Panc1 (cell line): Measurements from ENCODE around the gene MRPL42. TPM values are rescaled to one million over a fixed set of nuclear protein-coding genes. Genes with fewer than 3 reads are reported as not detected.

ENCODE experiments used
- ATAC-seq: fragments of 200-7000 bp; cut with Tn5 transposase; 2 replicates; pipeline ENCODE4 v1.9.1; 2020; ENCODE audit warnings: mild to moderate bottlenecking, moderate library complexity
- BruUV-seq: library from RNA; stranded (reverse); fragments of 400-500 nt; replicated peaks from 2 replicates; lab custom pipeline; 2021; lab: Mats Ljungman, UMichigan
- CTCF ChIA-PET: fragments of 300-600 bp; sonication (Branson Sonifier 250); formaldehyde crosslinking; loops from one replicate; lab custom pipeline; 2022; ENCODE audit warnings: antibody characterized with exemption; lab: Charles Lee
- POLR2A ChIA-PET: fragments of 300-600 bp; sonication (Branson Sonifier 250); formaldehyde crosslinking; loops from one replicate; lab custom pipeline; 2022; ENCODE audit warnings: antibody characterized with exemption; lab: Charles Lee
- DNase-seq: peaks from one replicate; pipeline ENCODE4 v3.0.0-alpha.2; 2010; ENCODE audit warnings: low read depth, low spot score
- H3K27ac ChIP-seq: 2 replicates; pipeline ENCODE4 v1.5.1; 2011; ENCODE audit warnings: mild to moderate bottlenecking, low read length, inconsistent platforms
- H3K27me3 ChIP-seq: fragments of 200-500 bp; sonication (Bioruptor generic); 2 replicates; pipeline ENCODE4 v1.6.0; 2014; ENCODE audit warnings: low read length, inconsistent platforms; ENCODE audit not compliant: control insufficient read depth, insufficient read depth
- H3K36me3 ChIP-seq: fragments of 200-500 bp; sonication (Bioruptor generic); 2 replicates; pipeline ENCODE4 v1.5.1; 2014; ENCODE audit warnings: inconsistent platforms, mild to moderate bottlenecking, low read length, moderate library complexity; ENCODE audit not compliant: control insufficient read depth, insufficient read depth
- H3K4me1 ChIP-seq: 2 replicates; pipeline ENCODE4 v1.5.1; 2011; ENCODE audit warnings: inconsistent platforms, mild to moderate bottlenecking, low read length, moderate library complexity; ENCODE audit not compliant: control insufficient read depth, insufficient read depth
- H3K4me3 ChIP-seq, 2 experiments: 2 replicates each; pipeline ENCODE4 v1.5.1; 2011 to 2012; ENCODE audit warnings: low read depth in 2 of 2, low read length in 2 of 2, mild to moderate bottlenecking in 2 of 2, inconsistent platforms in 1 of 2, moderate library complexity in 1 of 2
- H3K9me3 ChIP-seq: fragments of 200-500 bp; sonication (Bioruptor generic); 2 replicates; pipeline ENCODE4 v1.5.1; 2014; ENCODE audit warnings: low read depth, mild to moderate bottlenecking, inconsistent platforms, low read length, moderate library complexity; ENCODE audit not compliant: control insufficient read depth, insufficient read depth
- CTCF ChIP-seq: fragments of 450-650 bp; IDR thresholded peaks from 2 replicates; pipeline ENCODE4 v1.5.1; 2017; ENCODE audit warnings: mild to moderate bottlenecking
- POLR2AphosphoS5 ChIP-seq: IDR thresholded peaks from 2 replicates; pipeline ENCODE4 v1.6.1; 2012; ENCODE audit warnings: mild to moderate bottlenecking, low read depth, low read length, moderate library complexity
- REST ChIP-seq, 2 experiments: IDR thresholded peaks; 2 replicates each; pipeline ENCODE4 v1.6.1; 2011 to 2012; ENCODE audit warnings: low read depth in 2 of 2, control low read depth in 1 of 2, low read length in 1 of 2, mild to moderate bottlenecking in 1 of 2, moderate library complexity in 1 of 2; ENCODE audit not compliant: insufficient read depth in 1 of 2
- SIN3A ChIP-seq: IDR thresholded peaks from 2 replicates; pipeline ENCODE4 v1.6.1; 2012; ENCODE audit warnings: low read depth, mild to moderate bottlenecking, low read length, moderate library complexity, borderline replicate concordance; ENCODE audit not compliant: insufficient read depth
- TCF7L2 ChIP-seq: IDR thresholded peaks from 2 replicates; pipeline ENCODE4 v1.6.1; 2011; ENCODE audit warnings: mild to moderate bottlenecking, low read depth, low read length, inconsistent platforms
- in situ Hi-C: cut with HindIII; loops from 2 replicates; pipeline ENCODE4 v1.10.0; 2016; ENCODE audit warnings: low sequenced_read_pairs, low pct_unique_long_range_greater_than_20kb
- intact Hi-C: fragments of 100-400 bp; cut with micrococcal nuclease; formaldehyde crosslinking; loops from one replicate; pipeline ENCODE4 v1.10.0; 2022; ENCODE audit not compliant: unreplicated experiment
- total RNA-seq: library from RNA; stranded (reverse); gene quantifications from one replicate; pipeline ENCODE4 v1.2.1, GENCODE V29; 2021; ENCODE audit not compliant: unreplicated experiment

The MRPL42 gene
- total RNA-seq, 1 experiment from 2014 or later, result 92.4 TPM

- CTCF ChIA-PET, result no interaction called here
- intact Hi-C loops, result no loop called here
- TSS peak; percentile 70 for BruUV-seq
- POLR2A ChIA-PET, result no interaction called here
- Histone ChIP-seq H3K4me1 (peaks cover 31% of the 10 kb centered on the region), H3K9me3 (no peaks in the 10 kb centered on the region), H3K36me3 (no peaks in the 10 kb centered on the region; the same call in 1 of the 2 replicates), H3K27ac (peak overlapping the region; percentile 87), H3K4me3 (peak overlapping the region; percentile 77 to 85), H3K27me3 (no peaks in the 10 kb centered on the region)
- DNase-seq, result no peak
- TF ChIP-seq POLR2AphosphoS5 (no peak), SIN3A (no peak), CTCF (no peak), REST (IDR thresholded peaks at IDR 0.05; ENCODE audit: insufficient read depth in 1 of 2, low read depth in 2 of 2, low read length in 1 of 2) (no peak)
- in situ Hi-C loops, result no loop called here
- ATAC-seq, result no peak
Measured at GRCh38 chr12:93440043-93440835, 27.1 kb upstream of the MRPL42 start.

- in situ Hi-C loops, result no loop called here
- Histone ChIP-seq H3K27ac (peak overlapping the region; percentile 87), H3K36me3 (no peaks in the 10 kb centered on the region; the same call in 1 of the 2 replicates), H3K4me3 (peak overlapping the region; percentile 77 to 85), H3K9me3 (no peaks in the 10 kb centered on the region), H3K27me3 (no peaks in the 10 kb centered on the region), H3K4me1 (peaks cover 31% of the 10 kb centered on the region)
- intact Hi-C loops, result no loop called here
- CTCF ChIA-PET, result no interaction called here
- no peak for TF ChIP-seq SIN3A
- TF ChIP-seq POLR2AphosphoS5, result no peak
- TF ChIP-seq CTCF, result no peak
- TF ChIP-seq TCF7L2, result no peak
- no TSS peak for BruUV-seq
- DNase-seq (no peak), ATAC-seq (0 out of 2 replicates have a peak, but pooled peaks have one; percentile 10)
- POLR2A ChIA-PET, result interaction anchor here (0.6 kb wide), 1 partner anchor 9 kb away, joined by 6 read pairs; no protein-coding TSS in a partner anchor
Measured at GRCh38 chr12:93441081-93441616, 26.2 kb upstream of the MRPL42 start.
